Measurements from ENCODE around the gene PRMT3.
A peak's percentile ranks its signal among the peaks of the same experiment; 100 is the strongest.
"Not testable (repeated sequence)": the region's sequence is repeated elsewhere in the genome, so short reads cannot be mapped to it uniquely, and the experiment has no call there.

PRMT3 gene

DNA sequence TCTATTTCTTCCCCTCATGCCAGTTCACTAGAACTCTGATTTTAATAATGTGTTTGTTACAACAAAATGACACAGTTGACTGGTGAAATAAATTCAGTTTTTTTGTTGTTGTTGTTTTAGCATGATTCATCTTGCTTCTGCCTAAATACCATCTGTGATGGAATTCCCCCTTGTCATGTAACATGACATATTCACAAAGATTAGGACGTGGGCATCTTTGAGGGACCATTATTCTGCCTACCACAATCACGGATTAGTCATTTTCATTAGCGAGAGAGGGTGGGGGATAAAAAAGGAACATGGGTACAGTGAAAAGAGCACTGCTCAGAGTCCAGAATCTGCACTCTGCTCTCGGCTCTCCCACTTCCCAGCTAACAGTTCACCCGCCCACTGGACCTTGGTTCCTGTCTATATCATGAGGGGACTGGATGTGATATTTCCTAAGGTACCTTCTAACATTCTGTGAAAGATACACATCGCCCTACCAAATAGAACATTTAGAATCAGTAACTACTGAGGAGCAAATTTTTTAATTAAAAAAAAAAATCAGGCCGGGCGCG lies 12.7 kb upstream of the PRMT3 start:
- DNase-seq, result no peak

- DNase-seq, result no peak
Observed at GRCh38 chr11:20376162-20376730, 11.3 kb upstream of the PRMT3 start.

DNA sequence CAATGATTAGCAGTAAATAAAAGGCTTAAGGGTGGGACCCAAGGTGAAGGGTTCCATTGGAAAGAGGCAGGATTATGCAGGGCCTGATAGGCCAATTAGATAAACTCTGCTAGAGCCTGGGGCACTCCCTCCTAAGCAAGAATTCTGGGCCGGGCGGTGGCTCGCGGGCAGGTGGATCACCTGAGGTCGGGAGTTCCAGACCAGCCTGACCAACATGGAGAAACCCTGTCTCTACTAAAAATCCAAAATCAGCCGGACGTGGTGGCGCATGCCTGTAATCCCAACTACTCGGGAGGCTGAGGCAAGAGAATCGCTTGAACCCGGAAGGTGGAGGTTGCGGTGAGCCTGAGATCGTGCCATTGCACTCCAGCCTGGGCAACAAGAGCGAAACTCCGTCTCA lies 1.5 kb upstream of the PRMT3 start:
- DNase-seq, result not testable (repeated sequence)

DNA sequence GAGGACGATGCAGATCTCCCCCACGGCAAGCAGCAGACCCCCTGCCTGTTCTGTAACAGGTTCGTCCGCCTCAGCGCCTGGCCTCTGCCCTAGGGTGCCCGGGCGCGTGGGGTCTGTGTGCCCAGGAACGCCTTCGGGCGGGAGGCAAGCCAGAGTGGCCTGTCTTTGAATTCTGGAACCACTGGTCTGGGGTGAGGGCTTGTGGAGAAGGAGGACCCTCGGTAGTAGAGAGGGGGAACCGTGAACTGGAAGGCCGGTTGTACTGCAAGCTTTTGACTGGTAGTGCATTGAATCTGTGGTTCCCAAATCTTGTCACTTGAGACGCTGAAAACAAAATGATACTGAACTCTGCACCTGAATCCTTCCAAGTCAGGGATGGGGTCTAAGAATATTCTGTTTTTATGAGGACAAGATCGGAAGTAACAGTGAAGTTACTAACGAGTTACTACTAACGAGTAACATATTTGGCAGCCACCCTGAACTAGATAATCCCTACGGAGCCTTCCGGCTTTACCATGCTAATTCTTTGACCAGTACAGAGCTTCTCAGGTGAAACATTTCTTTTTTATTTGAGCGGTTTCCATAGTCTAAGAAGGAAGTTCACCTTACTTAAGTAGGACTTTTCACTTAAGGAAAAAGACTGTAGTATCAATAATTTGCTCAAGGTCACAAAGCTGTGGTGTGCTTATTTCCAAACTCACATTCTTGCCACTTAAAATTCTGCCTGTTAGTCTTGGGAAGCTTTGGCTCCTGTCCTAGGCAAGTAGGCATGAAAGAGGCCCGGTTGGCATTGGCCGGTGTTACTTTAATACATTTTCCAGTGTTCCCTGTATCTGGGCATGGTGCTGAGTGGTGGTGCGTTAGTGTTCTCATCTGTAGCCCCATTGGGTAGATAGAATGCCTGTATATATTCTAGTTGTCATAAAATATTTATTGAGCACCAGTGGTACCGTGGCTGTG lies 860 bp downstream of the PRMT3 start:
- DNase-seq, result peak; percentile 72

DNA sequence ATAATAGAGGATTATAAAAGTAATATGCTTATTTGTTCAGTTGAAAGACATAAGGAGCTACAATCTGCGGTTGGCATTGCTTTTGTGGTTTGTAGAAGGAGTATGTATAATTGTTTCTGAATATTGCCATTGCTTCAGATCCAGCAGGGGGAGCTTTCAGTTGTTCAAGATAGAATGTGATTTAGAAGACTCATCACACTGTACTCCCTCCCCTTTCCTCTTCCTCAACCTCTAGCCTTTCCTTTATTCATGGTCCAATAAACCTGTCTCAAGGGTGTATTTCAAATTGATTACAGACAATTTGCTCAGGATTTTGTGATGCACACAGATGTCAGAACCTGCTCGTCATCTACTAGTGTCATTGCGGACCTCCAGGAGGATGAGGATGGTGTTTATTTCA lies 9.8 kb downstream of the PRMT3 start:
- peak; percentile 43 for DNase-seq

GRCh38 chr11:20399498-20399897 lies 12.0 kb downstream of the PRMT3 start:
- DNase-seq, result no peak

DNA sequence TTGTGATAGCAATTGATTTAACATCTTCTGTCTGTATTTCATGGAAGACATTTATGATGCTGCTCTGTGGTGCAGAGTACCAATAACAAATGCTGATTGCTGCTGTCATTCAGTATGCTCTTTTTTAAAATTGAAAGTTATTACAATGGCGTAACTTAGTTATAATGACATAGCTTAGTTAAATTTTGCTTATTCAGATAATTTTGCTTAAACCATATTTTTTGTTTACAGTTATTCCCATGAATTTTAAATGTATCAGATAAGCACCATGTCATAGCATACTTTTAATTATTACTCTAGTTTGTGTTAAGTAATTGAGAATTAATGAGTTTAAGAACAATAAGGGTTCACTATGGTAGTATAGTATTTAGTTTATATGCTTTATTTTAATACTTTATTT lies 15.5 kb downstream of the PRMT3 start:
- no peak for DNase-seq

DNA sequence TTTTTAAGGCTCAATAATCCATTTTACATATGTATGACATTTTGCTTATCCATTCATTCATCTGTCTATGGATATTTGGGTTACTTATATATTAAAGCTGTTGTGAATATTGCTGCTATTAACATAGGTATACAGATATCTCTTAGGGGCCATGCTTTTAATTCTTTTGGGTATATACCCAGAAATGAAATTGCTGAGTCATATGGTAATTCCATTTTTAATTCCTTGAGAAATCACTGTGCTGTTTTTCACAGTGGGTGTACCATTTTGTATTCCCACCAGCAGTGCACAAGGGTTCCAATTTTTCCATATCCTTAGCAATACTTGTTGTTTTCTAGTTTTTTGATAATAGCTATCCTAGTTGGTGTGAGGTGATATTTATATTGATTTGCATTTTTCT lies 19.0 kb downstream of the PRMT3 start:
- no peak for DNase-seq

DNA sequence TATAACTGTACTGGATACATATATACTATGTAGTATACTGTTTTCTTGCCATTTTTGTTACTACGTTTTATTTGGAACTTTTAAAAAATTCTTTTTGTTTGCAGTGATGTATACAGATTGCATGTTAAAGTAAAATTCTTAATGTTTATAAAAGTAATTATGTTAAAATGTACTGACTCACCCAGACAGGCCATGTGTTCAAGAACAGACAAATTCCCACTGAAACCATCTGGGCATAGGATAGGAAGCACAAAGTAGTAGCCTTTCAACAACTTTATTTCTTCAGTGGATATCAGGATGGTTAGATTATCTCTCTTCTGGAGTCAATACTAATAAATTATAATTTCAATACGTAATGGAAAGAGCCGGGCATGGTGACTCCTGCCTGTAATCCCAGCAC lies 19.8 kb downstream of the PRMT3 start:
- no peak for DNase-seq

DNA sequence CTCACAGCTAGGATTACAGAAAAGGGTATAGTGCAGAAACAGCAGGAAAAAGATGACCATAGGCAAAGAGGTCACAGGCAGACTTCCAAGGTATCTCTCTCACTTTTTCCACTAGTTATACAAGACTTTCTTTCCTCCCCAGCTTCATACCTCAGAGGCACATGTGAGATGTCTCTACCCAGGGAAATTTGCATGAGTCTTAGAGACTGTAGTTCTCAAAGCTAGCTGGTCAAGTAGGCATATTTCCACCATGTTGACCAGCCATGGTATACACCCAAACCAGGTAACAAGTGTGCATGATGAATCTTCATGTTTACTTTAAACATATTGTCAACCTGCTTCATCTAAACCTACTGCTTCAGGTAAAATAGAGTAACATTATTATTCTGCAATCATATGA lies 27.9 kb downstream of the PRMT3 start:
- DNase-seq, result no peak

- no peak for DNase-seq
Observed at GRCh38 chr11:20417771-20418170, 30.3 kb downstream of the PRMT3 start.

- DNase-seq, result no peak
Observed at GRCh38 chr11:20421946-20422345, 34.4 kb downstream of the PRMT3 start.

GRCh38 chr11:20429216-20429615 lies 41.7 kb downstream of the PRMT3 start:
- DNase-seq, result no peak

GRCh38 chr11:20438637-20439036 lies 51.1 kb downstream of the PRMT3 start:
- no peak for DNase-seq

DNA sequence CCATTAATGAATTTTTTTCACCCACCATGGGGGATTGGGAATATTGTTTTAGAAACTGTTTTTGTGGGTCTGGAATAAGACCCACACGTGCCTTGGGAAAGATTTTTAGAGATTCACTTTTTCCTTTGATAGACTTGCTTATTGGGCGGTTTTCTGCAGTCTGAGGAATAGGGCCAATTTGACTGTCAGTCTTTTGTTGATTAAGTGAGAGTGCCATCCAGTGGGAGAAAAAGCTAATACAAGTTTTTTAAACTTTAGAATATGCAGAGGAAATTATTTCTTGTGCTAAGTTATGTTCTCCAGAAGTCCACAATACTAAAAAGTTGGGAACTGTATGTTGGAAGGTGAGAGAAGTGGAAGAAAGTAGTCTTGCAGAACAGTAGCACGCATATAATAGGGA lies 56.1 kb downstream of the PRMT3 start:
- no peak for DNase-seq

DNA sequence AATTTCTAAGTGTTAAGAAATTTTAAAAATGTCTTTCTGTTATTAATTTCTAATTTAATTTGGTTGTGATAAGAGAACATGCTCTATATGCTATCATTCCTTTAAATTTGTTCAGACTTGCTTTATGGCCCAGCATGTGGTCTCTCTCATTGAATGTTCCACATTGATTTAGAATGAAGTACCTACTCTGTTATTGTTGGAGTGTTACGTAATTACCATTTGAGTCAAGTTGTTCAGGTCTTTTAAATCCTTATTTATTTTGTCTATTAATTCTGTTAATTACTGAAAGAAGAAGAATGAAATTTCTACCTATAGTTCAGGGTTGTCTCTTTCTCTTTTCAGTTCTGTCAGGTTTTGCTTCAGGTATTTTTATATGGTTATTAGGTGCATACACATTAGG lies 57.0 kb downstream of the PRMT3 start:
- peak; percentile 74 for DNase-seq

DNA sequence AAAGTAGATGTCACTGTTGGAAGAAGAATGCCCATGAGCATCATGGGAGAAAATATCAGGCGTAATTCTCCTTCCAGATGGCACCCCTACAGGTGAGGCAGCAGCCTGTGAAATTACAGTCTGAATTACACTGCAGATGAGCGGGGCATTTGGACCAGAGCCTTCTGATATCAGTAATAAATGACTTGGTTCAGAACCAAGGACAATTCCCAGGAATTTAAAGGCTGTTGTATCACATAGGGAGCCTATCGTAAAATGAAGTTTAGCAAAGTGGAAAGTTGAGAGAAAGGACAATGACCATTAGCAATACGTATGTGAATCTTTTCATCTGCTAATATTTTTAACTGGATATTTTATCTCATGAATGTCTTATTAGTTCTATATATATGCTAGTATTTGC lies 61.3 kb downstream of the PRMT3 start:
- no peak for DNase-seq

- no peak for DNase-seq
Observed at GRCh38 chr11:20450829-20451228, 63.3 kb downstream of the PRMT3 start.

GRCh38 chr11:20451568-20451967 lies 64.1 kb downstream of the PRMT3 start:
- no peak for DNase-seq

DNA sequence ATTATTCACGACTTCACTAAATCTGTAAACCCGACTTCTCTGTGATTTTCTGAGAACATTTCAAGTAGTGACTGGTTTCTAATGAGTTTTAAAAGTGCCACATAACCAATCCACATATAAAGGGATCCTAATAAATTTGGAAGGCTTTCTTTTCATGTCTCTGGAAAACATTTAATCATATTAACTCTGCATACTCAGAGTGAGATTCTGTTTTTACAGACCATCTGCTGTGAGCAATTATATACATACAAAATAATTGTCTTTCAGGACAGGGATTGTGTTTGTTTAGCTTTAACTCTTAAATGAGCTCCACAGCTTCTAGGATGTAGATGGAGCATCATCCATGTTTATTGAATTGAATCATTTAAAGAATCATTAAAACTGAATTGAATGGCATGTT lies 65.1 kb downstream of the PRMT3 start:
- DNase-seq, result no peak

DNA sequence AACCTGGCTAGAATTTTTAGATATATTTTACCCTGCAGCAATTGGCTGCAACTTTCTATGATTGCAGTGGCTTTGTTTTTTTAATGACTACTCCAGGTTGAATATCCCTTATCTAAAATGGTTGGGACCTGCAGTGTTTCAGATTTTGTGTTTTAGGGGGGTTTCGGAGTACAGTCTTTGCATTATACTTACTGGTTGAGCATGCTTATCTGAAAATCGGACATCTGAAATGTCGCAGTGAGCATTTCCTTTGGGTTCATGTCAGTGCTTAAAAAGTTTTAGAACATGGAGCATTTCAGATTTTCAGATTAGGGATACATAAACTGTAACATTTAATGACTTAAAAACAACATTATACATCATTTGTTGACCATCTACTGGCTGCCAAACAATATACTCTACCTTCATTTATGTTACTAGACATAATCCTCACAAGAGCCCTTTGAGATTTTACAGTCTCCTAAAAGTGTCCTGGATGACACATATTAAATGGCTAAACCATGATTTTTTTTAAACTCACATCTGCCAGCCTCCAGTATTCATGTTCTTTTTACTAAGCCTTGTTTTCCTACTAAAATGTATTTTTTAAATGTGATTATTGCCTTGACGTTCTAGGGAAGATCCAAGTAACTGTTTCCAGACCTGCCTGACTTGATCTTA lies 66.3 kb downstream of the PRMT3 start:
- no peak for DNase-seq

DNA sequence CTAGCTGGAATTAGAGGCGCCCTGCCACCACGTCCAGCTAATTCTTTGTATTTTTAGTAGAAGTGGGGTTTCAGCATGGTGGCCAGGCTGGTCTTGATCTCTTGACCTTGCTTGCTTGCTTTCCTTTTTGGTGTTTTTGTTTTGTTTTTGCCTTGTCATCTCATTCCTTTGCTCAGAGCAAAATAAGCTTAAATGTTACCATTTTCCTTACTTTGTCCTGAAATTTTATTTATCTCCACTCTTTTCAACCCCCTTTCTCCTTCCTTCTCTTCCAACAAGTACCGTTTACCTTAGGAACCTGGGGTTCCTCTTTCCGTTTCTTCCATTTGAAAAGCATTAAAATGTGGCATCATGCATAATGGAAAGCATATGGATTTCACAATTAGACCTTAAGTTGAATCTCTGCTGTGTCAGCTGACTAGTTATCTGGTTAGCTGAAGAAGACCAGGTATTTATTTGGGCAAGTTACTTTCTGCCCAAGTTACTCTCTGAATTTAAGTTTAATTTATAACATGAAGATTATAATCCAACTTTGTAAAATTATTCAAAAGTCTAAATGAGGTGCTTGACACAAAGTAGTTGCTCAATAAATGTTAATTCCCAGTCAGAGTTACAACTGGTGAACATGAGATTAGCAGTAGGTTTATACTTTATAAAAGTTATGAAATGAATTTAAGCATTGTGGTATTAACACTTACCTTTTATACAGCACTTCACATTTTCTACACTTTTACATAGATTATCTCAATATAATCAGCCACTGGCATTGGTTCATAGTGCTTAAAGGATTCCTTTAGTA lies 69.7 kb downstream of the PRMT3 start:
- no peak for DNase-seq
